Activated T-cell treated with anti-CD3 and anti-CD28 coated beads for 24 hours (primary cell): ENCODE measurements around the gene ALOX5.

ENCODE experiments used
- DNase-seq: peaks from one replicate; pipeline ENCODE4 v3.0.0-alpha.2; 2020; ENCODE audit warnings: low read depth

ALOX5 gene

GRCh38 chr10:45424668-45425404 lies 50.8 kb downstream of the ALOX5 start:
- no peak for DNase-seq

DNA sequence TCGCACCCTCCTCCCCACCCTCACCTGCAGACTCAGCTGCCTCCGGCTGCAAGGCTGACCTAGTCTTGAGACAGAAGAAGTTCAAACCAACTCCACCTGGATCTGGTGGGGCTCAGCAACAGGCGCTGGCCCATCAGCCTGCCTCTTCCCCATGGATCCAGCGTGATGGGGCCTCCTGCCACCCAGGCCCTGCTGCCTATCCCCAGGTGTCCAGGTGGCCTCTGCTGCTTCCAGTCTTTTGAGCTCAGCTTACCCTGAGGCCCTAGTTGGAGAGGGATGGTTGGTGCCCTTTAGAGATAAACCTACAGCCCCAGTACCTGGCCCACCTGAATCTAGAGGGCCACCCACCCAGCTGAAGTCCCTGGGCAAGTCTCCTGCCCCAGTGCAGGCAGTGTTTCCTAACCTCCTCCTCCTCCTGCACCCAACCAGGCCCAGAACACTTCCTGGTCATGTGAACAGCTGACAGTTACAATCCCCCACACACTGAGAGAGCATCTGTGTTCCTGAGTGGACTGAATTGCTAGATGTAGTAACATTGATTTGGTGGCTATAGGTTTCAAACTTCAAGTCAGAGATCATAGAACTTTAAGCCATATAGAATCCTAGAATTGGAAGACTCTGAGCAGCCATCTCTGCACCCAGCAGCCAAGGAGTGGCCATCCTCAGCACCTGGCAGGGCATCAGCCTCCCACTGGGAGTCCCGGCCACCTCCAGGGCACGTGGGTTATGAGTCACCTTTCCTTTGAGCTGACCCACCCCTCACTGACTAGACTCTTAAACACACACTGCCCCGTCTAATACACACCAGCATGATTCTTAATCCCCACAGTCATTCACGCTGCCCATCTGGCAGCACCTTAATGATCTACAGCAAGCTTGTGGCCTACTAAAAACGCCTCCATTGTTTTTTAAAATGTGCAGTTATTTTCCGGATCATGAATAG lies 51.9 kb downstream of the ALOX5 start:
- DNase-seq = no peak

- no peak for DNase-seq
Measured at GRCh38 chr10:45427262-45427969, 53.4 kb downstream of the ALOX5 start.

- no peak for DNase-seq
Measured at GRCh38 chr10:45427970-45428366, 54.0 kb downstream of the ALOX5 start.

DNA sequence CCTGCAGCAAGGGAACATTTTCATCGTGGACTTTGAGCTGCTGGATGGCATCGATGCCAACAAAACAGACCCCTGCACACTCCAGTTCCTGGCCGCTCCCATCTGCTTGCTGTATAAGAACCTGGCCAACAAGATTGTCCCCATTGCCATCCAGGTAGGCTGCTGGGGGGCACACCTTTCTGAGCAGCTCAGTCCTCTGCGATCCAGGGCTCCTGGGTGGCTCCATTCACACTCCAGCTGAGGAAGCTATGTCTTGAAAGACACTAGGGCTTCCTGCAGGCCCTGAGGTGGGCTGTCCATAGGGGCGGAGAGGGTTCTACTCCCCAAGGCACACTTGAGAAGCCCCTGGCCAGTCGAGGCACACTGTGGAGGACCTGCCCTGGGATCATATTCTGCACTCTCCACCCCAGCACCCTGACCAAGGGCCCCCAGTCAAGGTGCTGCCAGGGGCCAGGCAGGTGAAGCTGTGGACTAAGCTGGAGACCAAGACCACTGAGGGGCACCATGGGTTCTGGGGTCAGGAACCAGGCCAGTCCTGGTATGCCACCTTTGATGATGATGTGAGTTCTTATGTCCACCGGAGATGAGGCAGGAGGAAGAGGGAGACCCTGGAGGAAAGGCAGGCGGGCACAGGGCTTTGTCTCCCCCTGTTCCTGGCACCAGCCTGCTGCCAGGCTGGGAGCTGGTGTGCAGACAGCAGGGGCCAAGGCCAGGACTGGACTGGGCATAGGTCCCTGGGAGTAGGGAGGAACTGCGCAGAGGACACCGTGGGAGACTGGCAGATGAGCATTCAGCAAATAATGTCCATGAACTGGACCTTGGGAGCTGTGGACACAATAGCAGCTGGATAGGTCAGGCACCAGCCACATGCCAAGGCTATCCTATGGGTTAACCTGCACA lies 54.8 kb downstream of the ALOX5 start:
- DNase-seq = no peak

GRCh38 chr10:45429790-45430189 lies 55.8 kb downstream of the ALOX5 start:
- DNase-seq = no peak

- DNase-seq = no peak
Measured at GRCh38 chr10:45432113-45432512, 58.1 kb downstream of the ALOX5 start.

DNA sequence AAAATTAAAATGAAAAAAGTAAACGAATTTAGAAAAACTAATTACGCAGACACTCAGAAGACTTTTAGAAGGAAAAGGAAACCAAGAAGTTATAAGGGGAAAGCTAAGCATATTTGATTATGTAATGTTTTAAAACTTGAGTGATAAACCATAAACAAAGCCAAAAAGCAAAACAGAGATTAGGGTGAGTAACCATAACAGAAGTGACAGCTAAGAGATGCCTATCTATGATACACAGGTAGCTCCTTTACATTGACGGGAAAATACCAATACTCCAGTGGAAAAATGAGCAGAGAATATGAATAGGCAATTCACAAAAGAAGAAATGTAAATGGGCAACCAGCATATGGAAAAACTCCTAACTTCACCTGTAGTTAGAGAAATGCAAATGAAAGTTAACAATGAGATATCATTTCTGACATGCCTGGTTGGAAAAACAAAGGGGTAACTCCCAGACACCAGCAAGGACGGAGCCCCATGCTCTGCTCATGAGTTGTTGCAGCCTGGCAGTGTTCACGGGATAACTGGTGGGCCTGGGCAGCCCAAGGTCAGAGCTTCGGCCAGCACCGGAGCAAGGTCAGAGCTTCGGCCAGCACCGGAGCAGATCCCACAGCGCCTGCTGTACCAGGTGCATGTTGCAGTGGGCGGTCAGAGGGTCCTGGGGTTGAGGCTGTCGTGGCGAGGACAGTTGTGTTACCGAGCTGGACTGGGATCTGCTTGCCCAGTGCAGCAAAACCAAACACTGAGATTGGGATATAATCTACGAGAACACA lies 58.9 kb downstream of the ALOX5 start:
- DNase-seq = no peak

GRCh38 chr10:45433716-45434469 lies 59.9 kb downstream of the ALOX5 start:
- no peak for DNase-seq

GRCh38 chr10:45437587-45438465 lies 63.8 kb downstream of the ALOX5 start:
- DNase-seq = no peak

- DNase-seq = no peak
Measured at GRCh38 chr10:45438466-45439090, 64.6 kb downstream of the ALOX5 start.

GRCh38 chr10:45439365-45439764 lies 65.3 kb downstream of the ALOX5 start:
- no peak for DNase-seq

- DNase-seq = no peak
Measured at GRCh38 chr10:45439873-45440272, 65.9 kb downstream of the ALOX5 start.

- no peak for DNase-seq
Measured at GRCh38 chr10:45440511-45441062, 66.6 kb downstream of the ALOX5 start.

- DNase-seq = no peak
Measured at GRCh38 chr10:45441239-45442190, 67.5 kb downstream of the ALOX5 start.

- DNase-seq = no peak
Measured at GRCh38 chr10:45442251-45442650, 68.2 kb downstream of the ALOX5 start.

DNA sequence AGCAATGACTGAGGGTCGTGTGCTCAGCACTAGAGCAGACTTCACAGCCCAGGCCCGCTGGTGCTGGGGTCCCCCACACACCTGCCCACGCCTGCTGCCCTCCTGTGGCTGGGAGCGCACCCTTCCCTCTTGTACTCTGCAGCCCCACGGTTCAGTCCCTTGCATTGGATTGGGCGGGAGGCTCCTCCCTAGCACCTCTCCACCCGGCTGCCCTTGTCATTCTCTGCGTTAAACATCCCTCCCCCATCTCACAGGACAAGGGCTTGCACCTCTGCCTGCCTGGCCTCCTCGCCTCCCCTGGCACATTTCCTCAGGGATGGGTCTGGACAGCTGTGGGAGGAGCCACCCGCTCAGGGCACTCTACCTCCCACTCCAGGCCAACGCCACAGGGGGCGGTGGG lies 68.6 kb downstream of the ALOX5 start:
- DNase-seq = no peak
